ENCODE measurements around the gene DKKL1.

- TF ChIP-seq POLR2AphosphoS5 (IDR thresholded peaks at IDR 0.05; ENCODE audit: borderline replicate concordance, low read depth, low read length) = no peak
- no peak for TF ChIP-seq EZH2 (IDR thresholded peaks at IDR 0.05)
Measured at GRCh38 chr19:49422407-49423070, 58.9 kb downstream of the DKKL1 start.
